Skin of body (tissue), 2 donors: Measurements from ENCODE around the gene C19orf25. TPM values are rescaled to one million over a fixed set of nuclear protein-coding genes. Genes with fewer than 3 reads are reported as not detected.
A peak's percentile ranks its signal among the peaks of the same experiment; 100 is the strongest.

Source experiments
- DNase-seq: peaks from one replicate; lab custom pipeline; 2025; lab: John Stamatoyannopoulos, UW
- total RNA-seq: library from RNA; depleted of rRNA; stranded (reverse); fragments of >200 nt; gene quantifications from one replicate; pipeline ENCODE4 v1.2.3, GENCODE V29; 2014

The C19orf25 gene
- total RNA-seq, 1 donor from 2014 or later, result 11.6 TPM

GRCh38 chr19:1433119-1434039 lies 45.6 kb downstream of the C19orf25 start:
- DNase-seq, result no peak

GRCh38 chr19:1432507-1432887 lies 46.5 kb downstream of the C19orf25 start:
- DNase-seq, result no peak

- DNase-seq, result no peak
Observed at GRCh38 chr19:1431759-1432506, 47.1 kb downstream of the C19orf25 start.

- DNase-seq, result no peak
Observed at GRCh38 chr19:1430246-1430645, 48.8 kb downstream of the C19orf25 start.

- no peak for DNase-seq
Observed at GRCh38 chr19:1429750-1430149, 49.3 kb downstream of the C19orf25 start.

- no peak for DNase-seq
Observed at GRCh38 chr19:1428738-1429391, 50.1 kb downstream of the C19orf25 start.

- DNase-seq, result no peak
Observed at GRCh38 chr19:1427221-1427920, 51.6 kb downstream of the C19orf25 start.

GRCh38 chr19:1426736-1427135 lies 52.3 kb downstream of the C19orf25 start:
- DNase-seq, result no peak

- DNase-seq, result no peak
Observed at GRCh38 chr19:1425902-1426301, 53.1 kb downstream of the C19orf25 start.

- DNase-seq, result peak; percentile 70
Observed at GRCh38 chr19:1425102-1425837, 53.7 kb downstream of the C19orf25 start.

GRCh38 chr19:1424192-1424955 lies 54.6 kb downstream of the C19orf25 start:
- no peak for DNase-seq

GRCh38 chr19:1423436-1424191 lies 55.4 kb downstream of the C19orf25 start:
- DNase-seq, result no peak

Other genes with a start within 250 kb of the C19orf25 start
- gene CBARP, start 241.2 kb downstream of the C19orf25 start, total RNA-seq, result 1.9 TPM
- 22.9 TPM for gene ATP5F1D, start 237.5 kb downstream of the C19orf25 start, total RNA-seq
- 19.7 TPM for gene MIDN, start 230.6 kb downstream of the C19orf25 start, total RNA-seq
- 267 TPM for gene CIRBP, start 209.9 kb downstream of the C19orf25 start, total RNA-seq
- gene FAM174C, start 203.7 kb downstream of the C19orf25 start, total RNA-seq, result 6.4 TPM
- gene EFNA2, start 193.3 kb downstream of the C19orf25 start, total RNA-seq, result 0.39 TPM
- gene NDUFS7, start 95.3 kb downstream of the C19orf25 start, total RNA-seq, result 27.3 TPM
- gene GAMT, start 77.7 kb downstream of the C19orf25 start, total RNA-seq, result 12.5 TPM
- gene DAZAP1, start 71.6 kb downstream of the C19orf25 start, total RNA-seq, result 37.9 TPM
- 533 TPM for gene RPS15, start 40.8 kb downstream of the C19orf25 start, total RNA-seq
- gene APC2, start 29.1 kb downstream of the C19orf25 start, total RNA-seq, result 0.59 TPM
- 0.59 TPM for gene PCSK4, start 11.1 kb upstream of the C19orf25 start, total RNA-seq
- 7.5 TPM for gene REEP6, start 12.0 kb upstream of the C19orf25 start, total RNA-seq
- gene ADAMTSL5, start 33.8 kb upstream of the C19orf25 start, total RNA-seq, result 3.1 TPM
- gene PLK5, start 44.9 kb upstream of the C19orf25 start, total RNA-seq, result 0.10 TPM
- gene MEX3D, start 89.1 kb upstream of the C19orf25 start, total RNA-seq, result 19.3 TPM
- gene MBD3, start 113.7 kb upstream of the C19orf25 start, total RNA-seq, result 32.2 TPM
- gene UQCR11, start 126.2 kb upstream of the C19orf25 start, total RNA-seq, result 41.8 TPM
- gene TCF3, start 173.4 kb upstream of the C19orf25 start, total RNA-seq, result 40.4 TPM